Measurements from ENCODE around the gene GBF1.

DNA sequence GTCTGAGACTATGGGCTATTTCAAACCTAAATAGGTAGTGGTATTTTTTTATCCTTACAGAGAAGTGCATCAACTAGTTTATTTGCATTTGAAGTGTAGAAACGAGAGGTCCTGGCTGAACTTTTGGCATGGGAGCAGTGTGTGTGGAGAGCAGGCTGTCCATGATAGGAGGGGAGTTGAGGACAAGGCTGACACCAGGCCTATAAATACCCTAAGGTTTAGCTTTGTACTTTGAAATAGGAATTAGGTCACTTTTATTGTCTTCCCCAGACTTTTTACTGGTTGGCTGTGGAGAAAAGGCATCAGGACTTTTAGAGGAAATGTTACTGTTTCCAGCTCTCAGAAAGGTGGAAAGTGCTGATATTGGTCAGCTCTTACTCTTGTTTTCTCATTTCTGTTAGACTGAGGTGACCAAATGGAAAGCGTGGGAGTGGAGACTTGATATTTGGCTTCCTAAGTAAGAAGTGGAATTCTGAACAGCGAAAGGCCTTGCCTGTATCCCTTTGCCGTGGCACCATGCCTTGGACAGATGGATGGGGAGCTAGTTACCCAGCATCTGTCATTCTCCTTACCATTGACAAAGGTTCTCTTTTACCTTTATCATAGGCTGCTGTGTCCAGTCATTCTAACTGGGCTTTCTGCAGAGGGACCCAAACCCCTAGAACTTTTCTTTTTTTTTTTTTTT, 46.0 kb downstream of the GBF1 start:
- no peak for TF ChIP-seq POLR2A (IDR thresholded peaks at IDR 0.05)
- TF ChIP-seq, protein P1, sequence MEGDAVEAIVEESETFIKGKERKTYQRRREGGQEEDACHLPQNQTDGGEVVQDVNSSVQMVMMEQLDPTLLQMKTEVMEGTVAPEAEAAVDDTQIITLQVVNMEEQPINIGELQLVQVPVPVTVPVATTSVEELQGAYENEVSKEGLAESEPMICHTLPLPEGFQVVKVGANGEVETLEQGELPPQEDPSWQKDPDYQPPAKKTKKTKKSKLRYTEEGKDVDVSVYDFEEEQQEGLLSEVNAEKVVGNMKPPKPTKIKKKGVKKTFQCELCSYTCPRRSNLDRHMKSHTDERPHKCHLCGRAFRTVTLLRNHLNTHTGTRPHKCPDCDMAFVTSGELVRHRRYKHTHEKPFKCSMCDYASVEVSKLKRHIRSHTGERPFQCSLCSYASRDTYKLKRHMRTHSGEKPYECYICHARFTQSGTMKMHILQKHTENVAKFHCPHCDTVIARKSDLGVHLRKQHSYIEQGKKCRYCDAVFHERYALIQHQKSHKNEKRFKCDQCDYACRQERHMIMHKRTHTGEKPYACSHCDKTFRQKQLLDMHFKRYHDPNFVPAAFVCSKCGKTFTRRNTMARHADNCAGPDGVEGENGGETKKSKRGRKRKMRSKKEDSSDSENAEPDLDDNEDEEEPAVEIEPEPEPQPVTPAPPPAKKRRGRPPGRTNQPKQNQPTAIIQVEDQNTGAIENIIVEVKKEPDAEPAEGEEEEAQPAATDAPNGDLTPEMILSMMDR (IDR thresholded peaks at IDR 0.05 in 4 of 5, conservative IDR thresholded peaks at IDR 0.05 in 1 of 5) = no peak

Measured in gastrocnemius medialis (tissue), 4 donors.